CD4-positive, alpha-beta T cell treated with Interleukin-15 for 4 hours (primary cell): ENCODE results near the gene XNDC1N.
A peak's percentile ranks its signal among the peaks of the same experiment; 100 is the strongest.
"Not testable (repeated sequence)": the region's sequence is repeated elsewhere in the genome, so short reads cannot be mapped to it uniquely, and the experiment has no call there.

Experiments
- DNase-seq: peaks from one replicate; pipeline ENCODE4 v3.0.0-alpha.2; 2020; ENCODE audit warnings: low spot score

Gene XNDC1N

GRCh38 chr11:71931245-71931602 is 2.8 kb upstream of the XNDC1N start:
- no peak for DNase-seq

- no peak for DNase-seq
These were observed 2.3 kb upstream of the XNDC1N start for GRCh38 chr11:71930556-71931244.

GRCh38 chr11:71929491-71929890 is 1.1 kb upstream of the XNDC1N start:
- no peak for DNase-seq

- DNase-seq: peak; percentile 97
These were observed 496 bp upstream of the XNDC1N start, which contains the start of gene RNF121 for GRCh38 chr11:71928737-71929443. RNF121 (plus strand) TSS chr11:71929046; CDS start chr11:71929062, 16 bp downstream.

- no peak for DNase-seq
These were observed 10.7 kb downstream of the XNDC1N start for GRCh38 chr11:71917646-71918140.

GRCh38 chr11:71914617-71915189 is 13.7 kb downstream of the XNDC1N start:
- no peak for DNase-seq

GRCh38 chr11:71913756-71914526 is 14.5 kb downstream of the XNDC1N start:
- DNase-seq: no peak

- not testable (repeated sequence) for DNase-seq
These were observed 16.4 kb downstream of the XNDC1N start for GRCh38 chr11:71911986-71912340.

- DNase-seq: peak; percentile 23
These were observed 16.9 kb downstream of the XNDC1N start for GRCh38 chr11:71911321-71911985.

GRCh38 chr11:71910775-71911174 is 17.6 kb downstream of the XNDC1N start:
- not testable (repeated sequence) for DNase-seq

GRCh38 chr11:71908218-71908617 is 20.2 kb downstream of the XNDC1N start:
- no peak for DNase-seq

GRCh38 chr11:71901137-71901536 is 27.3 kb downstream of the XNDC1N start:
- DNase-seq: not testable (repeated sequence)

- DNase-seq: no peak
These were observed 32.4 kb downstream of the XNDC1N start for GRCh38 chr11:71895961-71896360.

GRCh38 chr11:71889181-71889872 is 39.1 kb downstream of the XNDC1N start:
- not testable (repeated sequence) for DNase-seq

- DNase-seq: not testable (repeated sequence)
These were observed 39.9 kb downstream of the XNDC1N start for GRCh38 chr11:71888335-71889010.

GRCh38 chr11:71885806-71886205 is 42.6 kb downstream of the XNDC1N start:
- not testable (repeated sequence) for DNase-seq
